Measurements from ENCODE around the gene PLCB1. TPM values are rescaled to one million over a fixed set of nuclear protein-coding genes. Genes with fewer than 3 reads are reported as not detected.

The PLCB1 gene
- total RNA-seq, 4 donors from 2014 or later = 72.9 to 115 (median 76.3) TPM

DNA sequence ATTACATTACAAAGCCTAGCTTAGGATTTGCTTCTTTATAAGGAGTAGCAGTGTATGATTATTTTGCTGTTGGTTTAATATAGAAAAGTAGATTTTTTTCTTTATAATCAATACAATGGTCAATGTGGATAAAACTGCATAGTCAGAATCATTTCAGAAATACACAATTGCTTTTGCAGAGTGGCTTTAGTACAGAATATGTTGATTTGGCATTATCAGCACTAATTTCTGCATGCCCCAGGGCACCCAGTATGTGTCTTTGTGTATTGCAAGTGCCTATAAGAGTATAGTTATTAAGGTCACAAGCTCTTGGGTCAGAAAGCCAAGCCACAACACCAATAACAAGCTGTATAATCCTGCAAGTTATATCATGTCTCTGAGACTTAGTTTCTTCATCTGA lies 258.4 kb downstream of the PLCB1 start:
- no peak overlapping the region for H3K27ac ChIP-seq (replicated peaks in 1 of 4)

DNA sequence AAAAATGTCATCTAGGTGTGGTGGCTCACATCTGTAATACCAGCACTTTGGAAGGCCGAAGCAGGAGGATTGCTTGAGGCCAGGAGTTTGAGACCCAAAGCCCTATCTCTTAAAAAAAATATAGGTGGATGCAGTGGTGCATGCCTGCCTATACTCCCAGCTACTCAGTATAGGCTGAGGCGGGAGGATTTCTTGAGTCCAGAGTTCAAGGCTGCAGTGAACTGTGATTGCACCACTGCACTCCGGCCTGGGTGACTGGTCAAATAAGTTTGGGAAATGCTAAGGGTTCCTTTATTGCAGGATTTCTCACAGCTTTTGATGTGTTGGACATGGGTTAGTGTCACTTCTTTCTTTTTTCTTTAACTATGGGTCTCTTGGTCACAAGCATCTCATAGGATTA lies 261.3 kb downstream of the PLCB1 start:
- Histone ChIP-seq H3K9me3 (no peaks in the 10 kb centered on the region), H3K27me3 (no peaks in the 10 kb centered on the region), H3K36me3 (no peaks in the 10 kb centered on the region), H3K4me1 (peaks cover 5 to 23% (median 19%) of the 10 kb centered on the region in 4 donors), H3K27ac (replicated peaks in 1 of 4) (no peak overlapping the region), H3K4me3 (no peak overlapping the region)
- no peak for DNase-seq (ENCODE audit: extremely low spot score)
- intact Hi-C loops (cut with DNase I) = no loop called here
- TF ChIP-seq EP300 (IDR thresholded peaks at IDR 0.05) = no peak
- no peak for TF ChIP-seq POLR2AphosphoS5 (IDR thresholded peaks at IDR 0.05)
- TF ChIP-seq POLR2A (IDR thresholded peaks at IDR 0.05; ENCODE audit: low read depth) = no peak
- TF ChIP-seq, protein P1, sequence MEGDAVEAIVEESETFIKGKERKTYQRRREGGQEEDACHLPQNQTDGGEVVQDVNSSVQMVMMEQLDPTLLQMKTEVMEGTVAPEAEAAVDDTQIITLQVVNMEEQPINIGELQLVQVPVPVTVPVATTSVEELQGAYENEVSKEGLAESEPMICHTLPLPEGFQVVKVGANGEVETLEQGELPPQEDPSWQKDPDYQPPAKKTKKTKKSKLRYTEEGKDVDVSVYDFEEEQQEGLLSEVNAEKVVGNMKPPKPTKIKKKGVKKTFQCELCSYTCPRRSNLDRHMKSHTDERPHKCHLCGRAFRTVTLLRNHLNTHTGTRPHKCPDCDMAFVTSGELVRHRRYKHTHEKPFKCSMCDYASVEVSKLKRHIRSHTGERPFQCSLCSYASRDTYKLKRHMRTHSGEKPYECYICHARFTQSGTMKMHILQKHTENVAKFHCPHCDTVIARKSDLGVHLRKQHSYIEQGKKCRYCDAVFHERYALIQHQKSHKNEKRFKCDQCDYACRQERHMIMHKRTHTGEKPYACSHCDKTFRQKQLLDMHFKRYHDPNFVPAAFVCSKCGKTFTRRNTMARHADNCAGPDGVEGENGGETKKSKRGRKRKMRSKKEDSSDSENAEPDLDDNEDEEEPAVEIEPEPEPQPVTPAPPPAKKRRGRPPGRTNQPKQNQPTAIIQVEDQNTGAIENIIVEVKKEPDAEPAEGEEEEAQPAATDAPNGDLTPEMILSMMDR (IDR thresholded peaks at IDR 0.05) = no peak
- 93% methylated on average over 3 of the region's 3 CpGs for WGBS

More for the DNA sequence above, 258.4 kb downstream of the PLCB1 start:
- no peak overlapping the region for H3K4me3 ChIP-seq
- no peaks in the 10 kb centered on the region for H3K36me3 ChIP-seq
- no peak for TF ChIP-seq POLR2A (IDR thresholded peaks at IDR 0.05; ENCODE audit: low read depth)
- intact Hi-C loops (cut with DNase I) = no loop called here
- DNase-seq (ENCODE audit: extremely low spot score) = no peak
- H3K27me3 ChIP-seq = no peaks in the 10 kb centered on the region
- H3K9me3 ChIP-seq = no peaks in the 10 kb centered on the region
- H3K4me1 ChIP-seq = peaks cover 9 to 35% (median 31%) of the 10 kb centered on the region in 4 donors

DNA sequence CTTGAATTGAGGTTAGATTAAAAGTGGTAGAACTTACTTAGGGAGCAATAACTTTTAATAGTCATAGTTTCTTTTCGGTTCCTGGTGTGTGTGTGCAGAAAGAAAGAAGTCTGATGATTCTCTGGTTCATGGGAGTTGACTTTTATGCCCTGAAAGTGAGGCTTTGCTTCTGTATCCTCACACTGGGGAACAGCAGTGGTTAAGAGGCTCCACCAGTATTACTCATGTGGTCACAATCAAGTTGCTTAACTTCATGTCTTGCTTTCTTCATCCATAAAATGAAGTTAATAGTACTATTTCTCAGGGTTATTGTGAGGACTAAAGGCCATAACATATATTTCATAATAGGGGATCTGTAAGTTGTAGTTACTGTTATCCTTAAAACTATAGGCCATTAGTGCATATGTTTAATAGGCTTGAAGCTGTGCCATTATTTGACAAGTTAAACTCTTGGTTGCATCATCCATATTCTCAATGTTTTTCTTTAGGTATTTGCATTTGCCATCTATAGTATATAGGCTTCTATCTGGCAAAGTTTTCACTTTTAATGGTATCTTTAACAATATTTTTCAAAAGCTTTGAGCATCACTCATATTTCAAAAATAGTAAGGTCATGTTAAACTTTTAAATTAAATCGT lies 262.4 kb downstream of the PLCB1 start:
- no peaks in the 10 kb centered on the region for H3K9me3 ChIP-seq
- H3K4me3 ChIP-seq = no peak overlapping the region
- peaks cover under 1 to 13% (median 8%) of the 10 kb centered on the region in 4 donors for H3K4me1 ChIP-seq
- no peak for DNase-seq (ENCODE audit: extremely low spot score)
- H3K27ac ChIP-seq (replicated peaks in 1 of 4) = no peak overlapping the region
- no peaks in the 10 kb centered on the region for H3K27me3 ChIP-seq
- H3K36me3 ChIP-seq = no peaks in the 10 kb centered on the region
- intact Hi-C loops (cut with DNase I) = no loop called here
- 83% methylated on average over 2 of the region's 2 CpGs for WGBS
- TF ChIP-seq POLR2AphosphoS5 (IDR thresholded peaks at IDR 0.05) (no peak), POLR2A (IDR thresholded peaks at IDR 0.05; ENCODE audit: low read depth) (no peak), EP300 (IDR thresholded peaks at IDR 0.05) (no peak)
- TF ChIP-seq, protein P1 (IDR thresholded peaks at IDR 0.05) = no peak

DNA sequence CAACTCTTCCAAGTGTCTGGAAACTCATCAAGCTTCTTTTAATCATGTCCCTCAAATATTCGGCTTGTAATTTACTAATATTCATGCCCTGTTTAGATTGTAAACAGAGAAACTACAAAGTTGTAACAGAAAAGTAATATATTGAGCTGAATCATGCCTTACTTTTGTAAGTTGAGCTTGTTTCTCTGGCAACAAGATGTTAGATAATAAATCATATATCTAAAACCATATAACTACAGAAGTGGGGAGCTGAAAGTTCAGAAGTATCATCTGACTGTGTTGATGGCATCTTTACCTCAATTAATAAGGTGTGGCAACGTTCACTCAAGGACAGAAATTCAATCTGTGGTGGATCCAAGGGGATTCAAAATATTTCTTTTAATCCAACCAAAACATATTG lies 263.9 kb downstream of the PLCB1 start:
- 80% methylated on average over 2 of the region's 2 CpGs for WGBS

DNA sequence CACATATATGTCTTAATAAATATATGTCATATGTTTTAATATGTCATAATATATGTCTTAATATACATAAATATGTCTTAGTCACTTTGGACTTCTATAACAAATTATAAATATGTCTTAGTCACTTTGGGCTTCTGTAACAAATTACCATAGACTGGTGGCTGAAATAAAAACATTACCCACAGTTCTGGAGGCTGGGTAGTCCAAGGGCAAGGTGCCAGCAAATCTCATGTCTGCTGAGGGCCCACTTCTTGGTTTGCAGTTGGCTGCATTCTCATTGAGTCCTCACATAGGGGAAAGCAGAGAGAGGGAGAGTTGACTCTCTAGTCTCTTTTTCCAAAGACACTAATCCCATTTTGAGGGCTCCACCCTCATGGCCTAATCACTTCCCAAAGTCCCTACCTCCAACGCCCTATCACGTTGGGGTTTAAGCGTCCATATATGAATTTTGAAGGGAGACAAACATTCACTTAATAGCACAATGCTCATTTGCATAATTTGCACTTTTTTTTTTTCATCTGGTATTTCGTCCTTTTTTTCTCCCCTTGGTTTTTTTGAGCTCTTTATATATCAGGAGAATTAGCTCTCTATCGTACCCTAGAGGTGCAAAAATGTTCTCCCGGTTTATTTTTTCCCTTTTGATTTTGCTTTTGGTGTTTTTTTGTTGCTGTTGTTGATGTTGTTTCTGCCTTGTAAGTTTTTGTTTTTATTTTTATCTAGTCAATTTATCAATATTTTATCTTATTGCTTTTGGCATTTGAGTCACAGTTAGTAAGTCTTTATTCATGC lies 266.4 kb downstream of the PLCB1 start:
- no peaks in the 10 kb centered on the region for H3K9me3 ChIP-seq
- no peak overlapping the region for H3K4me3 ChIP-seq
- H3K27me3 ChIP-seq = no peaks in the 10 kb centered on the region
- intact Hi-C loops (cut with DNase I) = loop anchor here (5.0 kb wide), 1 partner anchor 319 kb away; no protein-coding TSS in a partner anchor
- no peak for TF ChIP-seq POLR2A (IDR thresholded peaks at IDR 0.05; ENCODE audit: low read depth)
- no peak for TF ChIP-seq EP300 (IDR thresholded peaks at IDR 0.05)
- TF ChIP-seq, protein P1 (IDR thresholded peaks at IDR 0.05) = no peak
- TF ChIP-seq POLR2AphosphoS5 (IDR thresholded peaks at IDR 0.05) = no peak
- WGBS = 96% methylated on average over 6 of the region's 6 CpGs
- no peak overlapping the region for H3K27ac ChIP-seq (replicated peaks in 1 of 4)
- H3K4me1 ChIP-seq = peaks cover 0 to 16% (median 10%) of the 10 kb centered on the region in 4 donors
- no peaks in the 10 kb centered on the region for H3K36me3 ChIP-seq
- DNase-seq (ENCODE audit: extremely low spot score) = no peak

More for the DNA sequence above, 263.9 kb downstream of the PLCB1 start:
- H3K36me3 ChIP-seq = no peaks in the 10 kb centered on the region
- H3K27ac ChIP-seq (replicated peaks in 1 of 4) = no peak overlapping the region
- H3K4me3 ChIP-seq = no peak overlapping the region
- H3K27me3 ChIP-seq = no peaks in the 10 kb centered on the region
- H3K4me1 ChIP-seq = peaks cover 0 to 11% (median 7%) of the 10 kb centered on the region in 4 donors
- TF ChIP-seq, protein P1 (IDR thresholded peaks at IDR 0.05) = no peak
- no peak for TF ChIP-seq POLR2AphosphoS5 (IDR thresholded peaks at IDR 0.05)
- TF ChIP-seq EP300 (IDR thresholded peaks at IDR 0.05) = no peak
- TF ChIP-seq POLR2A (IDR thresholded peaks at IDR 0.05; ENCODE audit: low read depth) = no peak
- H3K9me3 ChIP-seq = no peaks in the 10 kb centered on the region
- intact Hi-C loops (cut with DNase I) = loop anchor here (5.0 kb wide), 1 partner anchor 321 kb away; no protein-coding TSS in a partner anchor
- no peak for DNase-seq (ENCODE audit: extremely low spot score)

Measured in esophagus muscularis mucosa (tissue), 4 donors.